ENCODE measurements around the gene PTPRZ1.

DNA sequence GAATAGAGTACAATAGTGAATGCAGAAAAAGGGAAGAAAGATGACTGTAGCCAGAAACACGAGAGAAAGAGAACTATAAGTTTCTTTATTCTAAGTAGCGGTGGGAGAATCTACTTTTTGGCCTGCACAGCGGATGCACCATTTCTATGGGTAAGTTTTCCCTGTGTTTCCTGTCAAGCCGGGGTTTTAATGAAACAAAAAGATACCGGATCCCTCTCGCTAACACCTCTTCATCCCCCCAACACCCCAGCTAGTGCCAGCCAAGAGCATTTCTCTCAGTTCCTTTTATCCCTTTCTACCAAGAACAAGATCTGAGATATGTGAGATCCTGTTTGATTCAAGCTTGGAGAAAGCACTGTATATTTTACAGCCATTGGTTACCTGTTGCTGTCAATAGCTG lies 14.7 kb downstream of the PTPRZ1 start:
- TF ChIP-seq, protein P1, sequence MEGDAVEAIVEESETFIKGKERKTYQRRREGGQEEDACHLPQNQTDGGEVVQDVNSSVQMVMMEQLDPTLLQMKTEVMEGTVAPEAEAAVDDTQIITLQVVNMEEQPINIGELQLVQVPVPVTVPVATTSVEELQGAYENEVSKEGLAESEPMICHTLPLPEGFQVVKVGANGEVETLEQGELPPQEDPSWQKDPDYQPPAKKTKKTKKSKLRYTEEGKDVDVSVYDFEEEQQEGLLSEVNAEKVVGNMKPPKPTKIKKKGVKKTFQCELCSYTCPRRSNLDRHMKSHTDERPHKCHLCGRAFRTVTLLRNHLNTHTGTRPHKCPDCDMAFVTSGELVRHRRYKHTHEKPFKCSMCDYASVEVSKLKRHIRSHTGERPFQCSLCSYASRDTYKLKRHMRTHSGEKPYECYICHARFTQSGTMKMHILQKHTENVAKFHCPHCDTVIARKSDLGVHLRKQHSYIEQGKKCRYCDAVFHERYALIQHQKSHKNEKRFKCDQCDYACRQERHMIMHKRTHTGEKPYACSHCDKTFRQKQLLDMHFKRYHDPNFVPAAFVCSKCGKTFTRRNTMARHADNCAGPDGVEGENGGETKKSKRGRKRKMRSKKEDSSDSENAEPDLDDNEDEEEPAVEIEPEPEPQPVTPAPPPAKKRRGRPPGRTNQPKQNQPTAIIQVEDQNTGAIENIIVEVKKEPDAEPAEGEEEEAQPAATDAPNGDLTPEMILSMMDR (IDR thresholded peaks at IDR 0.05), result no peak
- no peak for TF ChIP-seq POLR2A (IDR thresholded peaks at IDR 0.05)
- TF ChIP-seq POLR2AphosphoS5 (IDR thresholded peaks at IDR 0.05), result no peak

Data from prostate gland (tissue), 2 donors.